Transverse colon (tissue), 3 donors: ENCODE data around the gene AGPAT3.

Experiments used
- EP300 ChIP-seq: sonication (generic); formaldehyde crosslinking; IDR thresholded peaks from one replicate; pipeline ENCODE4 v1.6.1; 2017; ENCODE audit warnings: antibody characterized with exemption, low read depth
- TF ChIP-seq, protein P1 (sequence below), 5 experiments: fragments of 200-600 bp in 3 of 5; fragments of 450-650 bp in 2 of 5; sonication (generic) in 3 of 5; IDR thresholded peaks; 1 replicate in 2 of 5; 2 replicates in 3 of 5; pipeline ENCODE4 v1.5.1; 2016 to 2017; ENCODE audit warnings: antibody characterized with exemption in 5 of 5, inconsistent platforms in 3 of 5, mild to moderate bottlenecking in 2 of 5, moderate library complexity in 1 of 5

DNA sequence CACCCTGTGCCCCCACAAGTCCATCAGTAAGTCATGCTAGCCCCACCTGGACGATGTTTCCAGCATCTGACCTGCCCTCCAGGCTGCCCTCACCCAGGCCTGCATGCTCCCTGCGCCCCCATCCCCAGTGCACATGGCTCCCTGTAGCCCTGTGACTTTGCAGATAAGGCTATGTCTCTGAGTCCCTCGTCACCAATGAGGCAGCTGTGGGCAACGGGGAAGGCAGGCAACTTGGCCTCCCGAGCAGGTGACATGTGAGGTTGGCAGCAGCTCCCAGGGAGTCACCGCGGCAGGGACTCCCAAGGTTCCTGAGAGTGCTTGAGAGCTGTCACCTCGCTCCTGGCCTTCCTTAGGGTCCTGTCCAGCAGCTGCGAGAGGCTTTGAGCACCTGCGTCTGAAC, 32.4 kb upstream of the AGPAT3 start:
- TF ChIP-seq, protein P1, sequence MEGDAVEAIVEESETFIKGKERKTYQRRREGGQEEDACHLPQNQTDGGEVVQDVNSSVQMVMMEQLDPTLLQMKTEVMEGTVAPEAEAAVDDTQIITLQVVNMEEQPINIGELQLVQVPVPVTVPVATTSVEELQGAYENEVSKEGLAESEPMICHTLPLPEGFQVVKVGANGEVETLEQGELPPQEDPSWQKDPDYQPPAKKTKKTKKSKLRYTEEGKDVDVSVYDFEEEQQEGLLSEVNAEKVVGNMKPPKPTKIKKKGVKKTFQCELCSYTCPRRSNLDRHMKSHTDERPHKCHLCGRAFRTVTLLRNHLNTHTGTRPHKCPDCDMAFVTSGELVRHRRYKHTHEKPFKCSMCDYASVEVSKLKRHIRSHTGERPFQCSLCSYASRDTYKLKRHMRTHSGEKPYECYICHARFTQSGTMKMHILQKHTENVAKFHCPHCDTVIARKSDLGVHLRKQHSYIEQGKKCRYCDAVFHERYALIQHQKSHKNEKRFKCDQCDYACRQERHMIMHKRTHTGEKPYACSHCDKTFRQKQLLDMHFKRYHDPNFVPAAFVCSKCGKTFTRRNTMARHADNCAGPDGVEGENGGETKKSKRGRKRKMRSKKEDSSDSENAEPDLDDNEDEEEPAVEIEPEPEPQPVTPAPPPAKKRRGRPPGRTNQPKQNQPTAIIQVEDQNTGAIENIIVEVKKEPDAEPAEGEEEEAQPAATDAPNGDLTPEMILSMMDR (IDR thresholded peaks at IDR 0.05): no peak
- TF ChIP-seq EP300: no peak
